K562 (cell line): ENCODE data around the gene ASB6. TPM values are rescaled to one million over a fixed set of nuclear protein-coding genes. Genes with fewer than 3 reads are reported as not detected.

Experiments used
- ADNP ChIP-seq: fragments of 200-800 bp; sonication (Bioruptor generic); IDR thresholded peaks from 2 replicates; pipeline ENCODE4 v1.6.1; 2016; ENCODE audit warnings: missing genetic modification characterization, missing compliant biosample characterization
- CEBPZ ChIP-seq: fragments of 150-350 bp; IDR thresholded peaks from 2 replicates; pipeline ENCODE4 v1.6.1; 2014; ENCODE audit warnings: low read depth, mild to moderate bottlenecking, low read length, borderline replicate concordance
- CHCHD3 ChIP-seq: fragments of 250-450 bp; sonication (Bioruptor Pico); IDR thresholded peaks from 2 replicates; pipeline ENCODE4 v2.1.2; 2022; ENCODE audit warnings: mild to moderate bottlenecking
- E4F1 ChIP-seq: fragments of 250-450 bp; sonication (Bioruptor Pico); IDR thresholded peaks from 2 replicates; pipeline ENCODE4 v1.5.0; 2021; ENCODE audit warnings: mild to moderate bottlenecking, borderline replicate concordance
- LARP7 ChIP-seq: fragments of 450-650 bp; IDR thresholded peaks from 2 replicates; pipeline ENCODE4 v1.6.1; 2016
- MAFG ChIP-seq: fragments of 450-650 bp; conservative IDR thresholded peaks from 2 replicates; pipeline ENCODE4 v1.6.1; 2016; ENCODE audit warnings: missing genetic modification characterization, missing compliant biosample characterization
- PML ChIP-seq: IDR thresholded peaks from 2 replicates; pipeline ENCODE4 v1.6.1; 2012; ENCODE audit warnings: low read length, inconsistent platforms
- PTTG1 ChIP-seq: fragments of 450-650 bp; IDR thresholded peaks from 2 replicates; pipeline ENCODE4 v1.6.1; 2016; ENCODE audit warnings: low read depth, mild to moderate bottlenecking, missing genetic modification characterization, missing compliant biosample characterization
- RBM15 ChIP-seq: fragments of 200-400 bp; formaldehyde crosslinking; IDR thresholded peaks from 2 replicates; pipeline ENCODE4 v1.6.1; 2018; ENCODE audit warnings: mild to moderate bottlenecking, low read length, moderate library complexity; ENCODE audit not compliant: insufficient read depth
- TAF7 ChIP-seq: fragments of 450-650 bp; IDR thresholded peaks from 2 replicates; pipeline ENCODE4 v1.6.1; 2016; ENCODE audit warnings: missing genetic modification characterization, missing compliant biosample characterization
- TCF7L2 ChIP-seq: fragments of 150-350 bp; IDR thresholded peaks from 2 replicates; pipeline ENCODE4 v1.6.1; 2016; ENCODE audit warnings: low read depth, mild to moderate bottlenecking, low read length, moderate library complexity
- ZNF140 ChIP-seq: fragments of 250-450 bp; sonication (Bioruptor Pico); IDR thresholded peaks from 2 replicates; pipeline ENCODE4 v1.8.0; 2021; ENCODE audit warnings: moderate library complexity, mild to moderate bottlenecking, inconsistent platforms
- ZNF239 ChIP-seq: fragments of 250-450 bp; sonication (Bioruptor Pico); IDR thresholded peaks from 2 replicates; pipeline ENCODE4 v1.4.0; 2020; ENCODE audit warnings: mild to moderate bottlenecking
- ZNF398 ChIP-seq: fragments of 250-450 bp; sonication (Bioruptor Pico); IDR thresholded peaks from 2 replicates; pipeline ENCODE4 v1.8.0; 2021; ENCODE audit warnings: moderate library complexity, mild to moderate bottlenecking, inconsistent platforms
- ZNF511 ChIP-seq: sonication (generic); formaldehyde crosslinking; IDR thresholded peaks from 2 replicates; pipeline ENCODE4 v1.8.0; 2022; ENCODE audit warnings: mild to moderate bottlenecking, missing genetic modification reagents
- polyA plus RNA-seq, 8 experiments: library from polyadenylated mRNA; depleted of rRNA in 4 of 8; stranded (reverse) in 5 of 8; unstranded in 3 of 8; fragments of >200 nt; fragmentation: Nextera tagmentation in 2 of 8; fragmentation: Illumina TruSeq in 1 of 8; extraction: Ambion mirVana in 2 of 8; extraction: Trizol in 1 of 8; gene quantifications; 2 replicates each; pipeline versions ENCODE4 v1.2.1 to v1.2.3, GENCODE V29; 2011 to 2014; ENCODE audit warnings: inconsistent platforms in 1 of 8, missing spikeins in 1 of 8
- total RNA-seq, 7 experiments: library from RNA; depleted of rRNA in 6 of 7; stranded (reverse); fragments of >200 nt in 6 of 7; fragmentation: Illumina TruSeq in 2 of 7; extraction: Trizol in 2 of 7; gene quantifications; 2 replicates each; pipeline versions ENCODE4 v1.2.1 to v1.2.3, GENCODE V29; 2011 to 2021; ENCODE audit warnings: low replicate concordance in 1 of 7
- TF ChIP-seq, protein P1 (sequence below): fragments of 450-650 bp; formaldehyde crosslinking; IDR thresholded peaks from 2 replicates; pipeline ENCODE4 v1.4.0; 2020; ENCODE audit warnings: mild to moderate bottlenecking, moderate library complexity

Gene ASB6
- total and polyA plus RNA-seq, 9 of the 15 experiments (the other 6 are each of a cell fraction or from before 2014, with no cell fraction given), result 0.92 to 17.8 (median 11.3) TPM

DNA sequence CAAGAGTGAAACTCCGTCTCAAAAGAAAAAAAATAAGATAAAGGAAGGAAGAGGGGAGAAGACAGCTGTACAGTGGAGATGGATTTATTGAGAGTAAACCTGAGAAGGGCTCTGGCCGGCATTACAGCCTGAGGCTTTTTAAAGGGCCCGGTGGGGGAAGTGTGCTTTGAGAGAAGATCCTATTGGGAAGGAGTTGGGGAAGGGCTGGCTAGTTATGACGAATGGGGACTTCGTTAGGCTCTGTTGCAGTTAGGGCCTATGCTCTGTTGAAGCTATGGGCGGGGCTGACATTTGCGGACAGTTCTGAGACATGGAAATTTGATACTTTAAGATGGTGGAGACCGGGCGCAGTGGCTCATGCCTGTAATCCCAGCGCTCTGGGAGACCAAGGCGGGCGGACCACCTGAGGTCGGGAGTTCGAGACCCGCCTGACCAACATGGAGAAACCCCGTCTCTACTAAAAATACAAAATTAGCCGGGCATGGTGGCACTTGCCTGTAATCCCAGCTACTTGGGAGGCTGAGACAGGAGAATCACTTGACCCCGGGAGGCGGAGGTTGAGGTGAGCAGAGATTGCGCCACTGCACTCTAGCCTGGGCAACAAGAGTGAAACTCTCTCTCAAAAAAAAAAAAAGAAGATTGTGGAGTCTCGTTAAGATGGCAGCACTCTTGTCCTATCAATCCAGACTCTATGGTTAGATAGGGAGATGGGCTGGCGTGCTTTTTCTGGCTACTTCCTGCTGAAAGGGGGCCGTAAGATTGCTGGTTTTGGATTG lies 54.3 kb downstream of the ASB6 start (continued):
- TF ChIP-seq, protein P1, sequence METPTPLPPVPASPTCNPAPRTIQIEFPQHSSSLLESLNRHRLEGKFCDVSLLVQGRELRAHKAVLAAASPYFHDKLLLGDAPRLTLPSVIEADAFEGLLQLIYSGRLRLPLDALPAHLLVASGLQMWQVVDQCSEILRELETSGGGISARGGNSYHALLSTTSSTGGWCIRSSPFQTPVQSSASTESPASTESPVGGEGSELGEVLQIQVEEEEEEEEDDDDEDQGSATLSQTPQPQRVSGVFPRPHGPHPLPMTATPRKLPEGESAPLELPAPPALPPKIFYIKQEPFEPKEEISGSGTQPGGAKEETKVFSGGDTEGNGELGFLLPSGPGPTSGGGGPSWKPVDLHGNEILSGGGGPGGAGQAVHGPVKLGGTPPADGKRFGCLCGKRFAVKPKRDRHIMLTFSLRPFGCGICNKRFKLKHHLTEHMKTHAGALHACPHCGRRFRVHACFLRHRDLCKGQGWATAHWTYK (CRISPR knock-in tag), result peak; percentile 72; the same call in 1 of the 2 replicates
- no peak for TF ChIP-seq ZNF511 (CRISPR knock-in tag)
- TF ChIP-seq LARP7, result no peak
- TF ChIP-seq RBM15, result no peak
- TF ChIP-seq ZNF140, result no peak
- peak; percentile 95 for TF ChIP-seq TAF7 (tag)
- TF ChIP-seq CHCHD3 (CRISPR knock-in tag), result no peak
- TF ChIP-seq E4F1, result no peak
- TF ChIP-seq MAFG (tag), result no peak
- no peak for TF ChIP-seq ZNF239
- TF ChIP-seq ZNF398 (CRISPR knock-in tag), result no peak
- peak; percentile 99 for TF ChIP-seq ADNP
- TF ChIP-seq TCF7L2, result no peak
- no peak for TF ChIP-seq PML
- TF ChIP-seq CEBPZ, result no peak
- peak; percentile 90 for TF ChIP-seq PTTG1 (tag)
